LNCaP clone FGC (cell line): ENCODE data around the gene PLXNB2.

Source experiments
- DNase-seq: peaks from one replicate; pipeline ENCODE4 v3.0.0-alpha.2; 2011; ENCODE audit warnings: low read depth
- H3K4me3 ChIP-seq: 2 replicates; pipeline ENCODE4 v1.5.1; 2011; ENCODE audit warnings: mild to moderate bottlenecking, low read depth, low read length, control low read depth
- CTCF ChIP-seq: IDR thresholded peaks from 2 replicates; pipeline ENCODE4 v1.5.1; 2012; ENCODE audit warnings: mild to moderate bottlenecking; ENCODE audit not compliant: control insufficient read depth, insufficient read depth; ENCODE audit errors: extremely low read depth

The PLXNB2 gene

GRCh38 chr22:50282361-50283155 lies 24.9 kb downstream of the PLXNB2 start:
- no peak for TF ChIP-seq CTCF
- no peak for DNase-seq
- H3K4me3 ChIP-seq, result no peak overlapping the region

- no peak for DNase-seq
- TF ChIP-seq CTCF, result no peak
- no peak overlapping the region for H3K4me3 ChIP-seq
These were observed 25.5 kb downstream of the PLXNB2 start for GRCh38 chr22:50281957-50282356.

GRCh38 chr22:50281384-50281760 lies 26.1 kb downstream of the PLXNB2 start:
- TF ChIP-seq CTCF, result no peak
- H3K4me3 ChIP-seq, result no peak overlapping the region
- DNase-seq, result no peak

GRCh38 chr22:50280708-50281383 lies 26.6 kb downstream of the PLXNB2 start:
- DNase-seq, result no peak
- no peak overlapping the region for H3K4me3 ChIP-seq
- TF ChIP-seq CTCF, result no peak

GRCh38 chr22:50280022-50280707 lies 27.3 kb downstream of the PLXNB2 start:
- H3K4me3 ChIP-seq, result no peak overlapping the region
- no peak for DNase-seq
- no peak for TF ChIP-seq CTCF

GRCh38 chr22:50278956-50279619 lies 28.4 kb downstream of the PLXNB2 start:
- no peak for DNase-seq
- no peak overlapping the region for H3K4me3 ChIP-seq
- no peak for TF ChIP-seq CTCF
